ENCODE measurements around the gene CTPS2. TPM values are rescaled to one million over a fixed set of nuclear protein-coding genes. Genes with fewer than 3 reads are reported as not detected.
"Not testable (repeated sequence)": the region's sequence is repeated elsewhere in the genome, so short reads cannot be mapped to it uniquely, and the experiment has no call there.

Gene CTPS2
- total RNA-seq, 1 donor from 2014 or later = 5.9 TPM

DNA sequence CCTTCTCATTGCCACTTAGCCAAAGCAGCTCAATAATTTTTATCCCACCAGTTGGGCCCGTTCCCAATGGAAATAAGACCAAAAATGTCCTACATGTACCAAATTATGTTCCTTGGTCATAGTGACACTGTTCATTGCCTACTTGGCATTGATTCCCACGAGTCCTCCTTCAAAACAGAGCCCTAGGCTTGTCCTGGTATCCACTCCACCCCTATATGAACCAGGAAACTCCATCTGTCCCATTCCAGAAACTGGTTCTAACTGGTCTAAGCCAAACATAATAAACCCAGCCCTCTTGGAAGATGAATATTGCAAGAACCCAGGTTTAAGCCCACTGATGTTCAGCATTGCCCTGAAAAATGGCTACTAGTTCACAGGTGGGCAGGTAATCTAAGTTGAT, 93.4 kb downstream of the CTPS2 start:
- no peak for DNase-seq (ENCODE audit: low spot score)
- intact Hi-C loops (cut with DNase I) = no loop called here

- intact Hi-C loops (cut with DNase I) = no loop called here
- DNase-seq (ENCODE audit: low spot score) = no peak
Observed at GRCh38 chrX:16618422-16618821, 94.0 kb downstream of the CTPS2 start.

GRCh38 chrX:16617382-16617781, 95.1 kb downstream of the CTPS2 start:
- intact Hi-C loops (cut with DNase I) = no loop called here
- DNase-seq (ENCODE audit: low spot score) = no peak

GRCh38 chrX:16612257-16612897, 100.1 kb downstream of the CTPS2 start:
- intact Hi-C loops (cut with DNase I) = no loop called here
- no peak for DNase-seq (ENCODE audit: low spot score)

- intact Hi-C loops (cut with DNase I) = not testable (repeated sequence)
Observed at GRCh38 chrX:16610654-16611053, 101.8 kb downstream of the CTPS2 start.

DNA sequence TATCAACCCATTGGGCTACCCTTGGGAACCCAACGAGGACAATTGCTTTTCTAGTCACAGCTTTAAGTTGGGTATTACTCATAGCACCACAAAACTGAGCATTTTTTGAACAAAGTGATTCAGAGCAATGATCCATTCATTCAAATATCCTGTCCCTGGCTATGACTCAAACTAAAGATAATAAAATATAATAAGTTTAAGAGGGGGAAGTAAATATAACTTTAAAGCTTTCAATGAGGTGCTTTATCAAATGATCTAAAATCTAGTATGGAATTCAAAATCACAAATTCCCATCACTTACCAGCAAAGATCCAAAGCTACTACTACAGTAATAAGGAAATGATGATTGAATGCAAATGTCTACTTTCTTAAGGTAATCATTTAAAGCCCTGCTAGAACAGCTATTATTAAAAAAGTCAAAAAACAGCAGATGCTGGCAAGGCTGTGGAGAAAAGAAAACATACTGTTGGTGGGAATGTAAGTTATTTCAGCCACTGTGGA, 102.3 kb downstream of the CTPS2 start:
- no peak for DNase-seq (ENCODE audit: low spot score)
- intact Hi-C loops (cut with DNase I) = no loop called here

More at GRCh38 chrX:16610654-16611053, 101.8 kb downstream of the CTPS2 start:
- DNase-seq (ENCODE audit: low spot score) = not testable (repeated sequence)

GRCh38 chrX:16606142-16606720, 106.2 kb downstream of the CTPS2 start:
- intact Hi-C loops (cut with DNase I) = no loop called here
- no peak for DNase-seq (ENCODE audit: low spot score)

DNA sequence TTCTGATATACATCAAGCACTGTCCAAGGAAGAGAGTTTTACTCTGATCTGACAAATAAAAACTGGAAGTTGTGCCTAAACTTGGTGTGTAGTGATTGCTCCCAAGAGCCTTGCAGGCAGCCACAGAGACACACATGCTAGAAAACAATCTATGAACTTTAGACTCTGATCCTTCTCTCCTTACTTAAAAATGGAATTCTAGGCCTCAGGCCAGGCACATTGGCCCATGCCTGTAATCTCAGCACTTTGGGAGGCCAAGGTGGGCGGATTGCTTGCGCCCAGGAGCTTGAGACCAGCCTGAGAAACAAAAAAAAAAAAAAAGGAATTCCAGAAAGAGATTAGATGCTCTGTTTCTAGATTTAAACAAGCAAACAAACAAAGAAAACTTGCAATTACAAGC, 108.1 kb downstream of the CTPS2 start:
- DNase-seq (ENCODE audit: low spot score) = no peak
- intact Hi-C loops (cut with DNase I) = no loop called here

GRCh38 chrX:16603822-16604221, 108.6 kb downstream of the CTPS2 start:
- intact Hi-C loops (cut with DNase I) = no loop called here
- DNase-seq (ENCODE audit: low spot score) = no peak

GRCh38 chrX:16603235-16603634, 109.2 kb downstream of the CTPS2 start:
- DNase-seq (ENCODE audit: low spot score); intact Hi-C loops (cut with DNase I): not testable (repeated sequence)

DNA sequence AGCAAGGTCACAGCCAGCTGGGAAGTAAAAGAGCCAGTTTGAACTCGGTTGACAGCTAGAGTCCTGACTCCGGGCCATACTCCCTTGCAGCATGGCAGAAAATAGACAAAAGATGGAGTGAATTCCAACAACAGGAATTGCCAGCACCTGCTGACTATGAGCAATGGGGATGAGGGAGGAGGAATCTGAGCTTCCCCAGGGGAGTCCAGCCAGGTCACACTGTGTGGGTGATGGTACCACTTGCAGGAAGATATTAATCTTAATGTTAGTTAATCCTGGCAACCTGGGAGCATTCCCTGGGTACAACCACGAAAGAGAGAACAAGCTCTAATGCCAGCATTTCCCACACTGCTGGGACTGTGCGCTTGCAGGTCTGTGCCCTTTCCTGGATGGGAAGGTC, 110.6 kb downstream of the CTPS2 start:
- intact Hi-C loops (cut with DNase I) = no loop called here
- DNase-seq (ENCODE audit: low spot score) = no peak

GRCh38 chrX:16594490-16594889, 118.0 kb downstream of the CTPS2 start:
- intact Hi-C loops (cut with DNase I) = no loop called here
- DNase-seq (ENCODE audit: low spot score) = no peak

DNA sequence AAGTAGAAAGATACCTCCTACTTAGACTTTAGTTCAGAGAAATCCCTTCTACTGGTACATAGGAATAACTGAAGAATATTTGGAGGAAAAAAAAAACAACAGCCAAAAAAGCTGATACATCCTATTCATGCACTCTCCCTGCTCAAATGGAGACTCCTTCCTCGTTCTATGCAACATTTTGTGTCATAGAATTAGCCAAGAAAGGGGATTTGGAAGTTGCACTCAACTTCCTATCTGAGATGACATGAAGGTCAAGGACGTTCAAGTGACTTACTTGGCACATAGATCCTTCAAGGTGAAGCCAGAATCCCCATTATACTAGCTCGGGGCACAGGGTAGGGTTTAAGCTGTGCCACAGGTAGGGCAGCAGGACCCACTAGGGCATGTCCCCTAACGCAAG, 118.7 kb downstream of the CTPS2 start:
- no peak for DNase-seq (ENCODE audit: low spot score)
- intact Hi-C loops (cut with DNase I) = no loop called here

DNA sequence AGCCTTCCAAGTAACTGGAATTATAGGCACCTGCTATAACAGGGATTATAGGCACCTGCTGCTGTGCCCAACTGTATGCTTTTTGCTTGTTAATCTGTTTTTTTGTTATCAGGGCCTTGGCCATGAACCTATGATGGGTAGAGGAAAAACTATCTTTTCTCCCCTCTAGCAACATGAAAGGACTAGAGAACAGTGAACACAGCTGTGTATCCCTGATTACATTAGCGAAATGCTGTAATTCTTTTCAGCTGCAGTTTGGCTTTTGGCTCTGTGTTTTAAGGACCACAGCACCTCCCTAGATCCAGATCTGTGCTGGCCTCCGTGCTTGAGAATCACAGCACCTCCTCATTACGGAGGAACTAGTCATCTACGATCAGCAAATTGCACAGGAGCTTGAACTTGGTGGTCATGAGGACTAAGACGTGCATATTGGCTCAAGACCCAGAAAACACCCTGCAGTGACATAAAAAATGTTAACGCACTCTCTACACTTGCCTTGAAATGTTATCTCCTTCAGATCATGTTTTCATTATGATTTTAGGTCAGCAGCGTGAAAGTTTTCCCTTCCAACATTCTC, 120.2 kb downstream of the CTPS2 start:
- intact Hi-C loops (cut with DNase I) = no loop called here
- no peak for DNase-seq (ENCODE audit: low spot score)

DNA sequence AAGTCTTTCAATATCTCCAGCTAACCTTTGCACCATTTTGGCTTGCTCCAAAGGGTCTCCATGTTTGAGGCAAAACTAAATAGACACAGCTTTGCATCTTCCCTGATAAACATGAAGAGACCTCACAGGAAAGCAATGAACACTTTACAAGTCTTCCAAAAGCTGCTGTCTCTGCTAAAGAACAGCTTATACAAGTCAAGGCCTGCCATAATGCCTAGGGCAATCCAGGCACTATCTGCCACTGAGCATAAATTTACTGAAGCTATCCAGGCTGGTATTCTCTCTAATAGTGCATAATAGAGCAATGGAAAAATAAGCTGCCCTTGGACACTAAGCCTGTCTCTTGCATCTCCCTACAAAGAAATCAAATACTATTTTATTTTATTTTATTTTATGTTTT, 122.6 kb downstream of the CTPS2 start:
- DNase-seq (ENCODE audit: low spot score) = no peak
- intact Hi-C loops (cut with DNase I) = no loop called here

GRCh38 chrX:16589211-16589610, 123.3 kb downstream of the CTPS2 start:
- intact Hi-C loops (cut with DNase I) = no loop called here
- no peak for DNase-seq (ENCODE audit: low spot score)

GRCh38 chrX:16588266-16588665, 124.2 kb downstream of the CTPS2 start:
- intact Hi-C loops (cut with DNase I) = no loop called here

DNA sequence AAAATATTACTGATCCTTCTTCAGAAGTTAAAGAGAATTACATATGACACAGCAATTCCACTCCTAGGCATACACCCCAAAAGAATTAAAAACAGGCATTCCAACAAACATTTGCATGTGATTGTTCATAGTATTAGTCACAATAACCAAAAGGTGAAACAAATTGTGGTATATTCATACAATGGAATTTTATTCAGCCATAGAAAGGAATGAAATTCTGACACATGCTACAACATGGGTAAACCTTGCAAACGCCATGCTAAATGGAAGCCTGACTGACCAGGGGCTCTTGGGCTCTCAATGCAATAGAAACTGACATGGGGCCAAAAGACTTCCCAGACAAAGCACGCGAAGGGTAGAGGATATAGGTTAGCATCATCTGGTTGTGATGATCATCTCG, 124.6 kb downstream of the CTPS2 start:
- DNase-seq (ENCODE audit: low spot score) = no peak
- intact Hi-C loops (cut with DNase I) = no loop called here

More at GRCh38 chrX:16588266-16588665, 124.2 kb downstream of the CTPS2 start:
- no peak for DNase-seq (ENCODE audit: low spot score)

- no peak for DNase-seq (ENCODE audit: low spot score)
- intact Hi-C loops (cut with DNase I) = no loop called here
Observed at GRCh38 chrX:16586377-16587112, 125.9 kb downstream of the CTPS2 start.

Data from cardiac septum (tissue), 1 donor.